ENCODE measurements around the gene GASK1A.

Gene GASK1A

GRCh38 chr3:43014956-43015355 lies 35.8 kb downstream of the GASK1A start:
- peak; percentile 4 for DNase-seq

- peak; percentile 28 for DNase-seq
These were observed 36.5 kb downstream of the GASK1A start for GRCh38 chr3:43015572-43015971.

- DNase-seq = peak; percentile 41
These were observed 37.1 kb downstream of the GASK1A start for GRCh38 chr3:43015991-43016865.

- DNase-seq = no peak
These were observed 37.9 kb downstream of the GASK1A start for GRCh38 chr3:43017004-43017403.

GRCh38 chr3:43017593-43018195 lies 38.6 kb downstream of the GASK1A start:
- DNase-seq = no peak

GRCh38 chr3:43018246-43018645 lies 39.1 kb downstream of the GASK1A start:
- DNase-seq = no peak

DNA sequence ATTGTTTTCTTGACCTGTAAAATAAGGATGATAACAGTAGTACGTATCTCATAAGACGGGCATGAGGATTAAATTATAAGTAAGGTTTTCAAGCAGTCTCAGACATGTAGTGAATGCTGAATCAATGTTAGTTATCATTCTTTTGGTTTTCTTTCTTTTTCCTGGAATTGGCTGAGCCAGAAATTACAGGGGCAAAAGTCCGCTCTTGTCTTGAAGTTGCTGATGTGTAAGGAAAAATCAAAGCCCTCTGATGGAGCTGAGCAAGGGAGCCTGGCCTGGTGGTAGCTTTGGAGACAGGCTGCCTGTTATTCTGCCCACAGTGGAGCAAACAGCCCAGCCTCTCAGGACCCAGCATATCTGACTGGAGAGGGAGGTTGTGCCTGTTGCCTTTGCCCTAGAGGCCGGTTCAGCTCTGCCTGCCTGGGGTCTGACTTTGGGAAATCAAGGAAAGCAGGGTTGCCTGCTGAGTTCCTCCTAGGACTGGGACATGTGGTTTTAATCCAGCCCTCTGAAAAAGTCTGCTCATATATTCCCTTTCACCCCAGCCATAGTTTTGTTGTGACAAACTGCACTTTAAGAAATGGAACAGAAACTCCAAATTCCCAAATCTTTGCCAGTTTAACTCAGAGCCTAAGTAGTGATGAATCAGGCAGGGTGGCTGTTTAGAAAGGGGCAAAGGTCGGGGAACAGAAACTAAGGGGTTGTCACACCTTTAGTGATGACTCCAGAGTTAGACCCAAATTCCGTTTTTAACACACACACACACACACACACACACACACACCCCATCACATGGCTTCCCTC lies 40.1 kb downstream of the GASK1A start:
- no peak for DNase-seq

GRCh38 chr3:43019826-43020225 lies 40.7 kb downstream of the GASK1A start:
- DNase-seq = no peak

DNA sequence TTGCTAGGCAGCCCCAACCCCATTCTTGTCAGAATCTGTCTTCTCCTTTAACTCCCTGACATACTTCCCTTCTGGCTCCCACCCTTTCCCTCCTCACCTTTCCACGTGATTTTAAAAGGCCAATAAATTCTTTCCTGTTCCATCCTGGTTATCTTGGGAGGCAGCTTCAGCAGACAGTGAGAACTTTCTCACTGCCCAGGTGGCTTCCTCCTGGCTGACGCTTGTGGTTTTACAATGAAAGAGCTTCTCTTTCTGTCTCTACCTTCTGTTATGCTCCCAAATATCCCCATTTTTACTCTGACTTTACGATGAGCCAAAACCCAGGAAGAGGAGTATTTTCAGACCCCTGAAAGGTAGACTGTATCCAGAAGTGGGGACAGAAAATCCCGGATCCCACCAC lies 42.1 kb downstream of the GASK1A start:
- DNase-seq = no peak

- DNase-seq = no peak
These were observed 43.0 kb downstream of the GASK1A start for GRCh38 chr3:43022121-43022520.

- no peak for DNase-seq
These were observed 44.0 kb downstream of the GASK1A start for GRCh38 chr3:43023066-43023465.

DNA sequence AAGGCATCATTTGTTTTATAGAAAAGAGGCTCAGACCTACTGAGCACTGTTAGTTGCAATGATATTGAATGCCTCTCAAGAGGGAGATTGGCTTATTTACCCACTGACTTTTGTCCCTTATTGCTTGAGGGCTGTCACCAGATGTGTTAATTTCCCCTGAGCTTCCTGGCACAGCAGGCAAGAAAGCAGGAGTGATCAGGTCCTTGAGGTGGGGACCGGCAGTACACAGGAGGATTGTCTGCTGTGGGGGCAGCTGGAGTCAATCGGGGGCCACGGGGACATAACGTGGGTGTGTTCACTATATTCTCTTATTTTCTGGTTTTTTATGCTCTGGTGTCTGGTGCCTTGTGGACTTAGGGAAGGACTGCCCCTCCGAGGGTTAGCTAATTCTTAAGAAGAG lies 44.6 kb downstream of the GASK1A start:
- DNase-seq = no peak

DNA sequence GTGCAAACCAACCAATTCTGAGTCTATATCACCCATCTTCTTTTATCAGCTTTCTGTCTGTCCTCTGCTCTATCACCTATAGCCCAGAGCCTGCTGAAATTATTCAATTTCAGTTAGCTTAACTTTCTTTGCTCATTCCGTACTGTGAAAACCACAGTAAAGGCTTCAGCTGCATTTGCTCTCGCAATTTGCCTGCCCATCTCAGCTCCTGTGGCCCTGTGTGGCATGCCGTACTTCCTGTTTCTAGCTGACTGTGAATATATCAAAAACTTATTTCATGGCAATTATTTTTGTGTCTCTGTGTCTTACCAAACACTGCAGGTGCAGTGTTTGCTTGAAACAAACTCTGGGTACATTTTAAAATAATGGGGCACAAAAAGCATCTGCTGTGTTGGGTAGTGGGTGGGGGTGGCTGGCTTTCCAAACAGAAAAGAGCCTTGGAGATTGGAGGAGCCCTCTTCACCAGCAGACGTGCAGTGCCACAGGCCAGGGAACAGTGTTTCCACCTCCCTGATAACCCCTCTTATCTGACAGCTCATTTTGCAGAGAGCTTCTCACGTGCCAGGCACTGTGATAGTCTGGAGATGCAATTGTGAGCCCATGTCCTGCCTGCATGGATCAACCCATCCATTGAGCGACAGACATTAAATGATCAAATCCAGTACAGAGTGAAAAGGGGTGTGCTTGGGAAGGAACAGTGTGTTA lies 45.2 kb downstream of the GASK1A start:
- DNase-seq = peak; percentile 59

DNA sequence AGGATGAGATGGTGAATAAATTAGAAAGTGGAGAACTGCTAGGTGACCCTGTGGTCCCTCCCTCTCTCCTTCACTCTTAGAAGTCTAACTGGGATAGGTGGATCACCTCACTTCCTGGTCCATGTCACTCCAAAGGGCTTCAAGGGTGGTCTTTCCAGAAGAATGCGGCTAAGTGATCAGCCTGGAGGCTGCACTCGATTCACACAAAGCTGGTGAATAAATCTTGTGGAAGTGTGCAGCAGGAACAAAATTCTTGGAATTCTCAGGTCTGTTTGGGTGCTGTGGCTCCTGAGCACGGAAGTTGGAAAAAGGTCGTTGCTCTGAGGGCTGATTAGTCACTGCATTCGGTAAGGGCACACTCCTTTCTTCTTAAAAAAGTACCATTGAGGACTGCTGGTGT lies 46.3 kb downstream of the GASK1A start:
- DNase-seq = no peak

- no peak for DNase-seq
These were observed 48.9 kb downstream of the GASK1A start for GRCh38 chr3:43028001-43028400.

DNA sequence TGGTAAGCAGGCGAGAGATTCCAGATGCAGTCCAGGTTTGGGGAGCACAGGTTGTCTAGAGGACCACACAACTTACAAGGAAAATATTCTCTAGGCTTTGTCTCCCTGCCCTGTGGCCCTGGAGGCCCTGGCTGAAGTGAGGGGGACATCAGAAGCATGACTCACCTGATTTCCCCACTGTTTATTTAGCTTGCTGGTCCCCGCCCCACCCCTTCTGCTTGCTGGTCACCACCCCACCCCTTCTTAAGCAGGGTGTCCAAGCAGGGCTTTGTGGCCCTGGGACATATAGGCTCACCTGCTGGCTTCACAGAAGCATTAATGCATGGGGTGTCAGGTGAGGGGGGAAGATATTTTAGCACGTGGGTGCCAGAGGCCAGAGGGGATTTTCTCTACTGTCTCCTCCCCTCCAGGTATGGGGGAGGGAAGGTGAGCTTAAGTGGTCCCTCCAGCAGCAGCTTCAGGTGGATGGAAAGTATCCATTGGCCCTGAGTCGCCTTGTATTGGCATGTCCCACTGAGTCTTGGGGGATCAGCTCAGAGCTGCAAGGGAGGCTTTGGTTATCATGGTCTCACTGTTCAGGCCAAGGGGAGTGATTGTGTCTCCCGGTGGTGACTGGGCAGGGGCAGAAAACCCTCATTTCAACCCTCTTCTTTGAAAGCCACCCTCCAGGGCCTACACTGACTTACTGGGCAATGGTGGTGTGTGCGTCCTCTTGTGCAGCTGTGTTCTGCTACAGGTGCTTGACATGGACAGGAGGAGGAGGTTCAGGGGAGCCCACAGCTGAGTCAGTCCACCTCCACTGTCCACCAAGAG lies 49.8 kb downstream of the GASK1A start:
- DNase-seq = no peak

- no peak for DNase-seq
These were observed 51.2 kb downstream of the GASK1A start for GRCh38 chr3:43030162-43030935.

DNA sequence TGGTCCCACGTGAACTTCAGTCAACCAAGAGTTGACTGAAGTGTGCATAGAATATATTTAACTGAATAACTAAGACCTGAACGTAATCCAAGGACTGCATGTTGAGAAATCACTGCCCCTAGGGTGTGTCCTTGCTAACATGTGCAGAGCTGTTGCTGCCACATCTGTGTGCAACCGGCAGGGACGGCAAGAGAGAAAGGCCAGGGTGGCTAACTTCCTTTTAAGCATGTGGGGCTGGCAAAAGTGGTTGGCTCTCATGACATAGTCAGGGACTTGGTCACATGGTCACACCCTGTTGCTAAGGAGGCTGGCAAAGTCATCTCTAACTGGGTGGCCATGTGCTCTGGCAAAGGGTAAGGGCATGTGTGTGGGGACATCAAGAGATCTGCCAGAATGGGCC lies 52.4 kb downstream of the GASK1A start:
- no peak for DNase-seq

- DNase-seq = no peak
These were observed 52.9 kb downstream of the GASK1A start for GRCh38 chr3:43031889-43032545.
